Calu3 (cell line): ENCODE measurements around the gene PPP1R9B. TPM values are rescaled to one million over a fixed set of nuclear protein-coding genes. Genes with fewer than 3 reads are reported as not detected.
A peak's percentile ranks its signal among the peaks of the same experiment; 100 is the strongest.

Experiments
- BruUV-seq: library from RNA; stranded (reverse); fragments of 400-500 nt; replicated peaks from 2 replicates; lab custom pipeline; 2021; lab: Mats Ljungman, UMichigan
- CTCF ChIA-PET: fragments of 300-600 bp; sonication (Branson Sonifier 250); formaldehyde crosslinking; loops from one replicate; lab custom pipeline; 2022; ENCODE audit warnings: antibody characterized with exemption; lab: Charles Lee
- DNase-seq: peaks from one replicate; pipeline ENCODE4 v3.0.0; 2022
- H3K27ac Mint-ChIP-seq: one replicate; pipeline ENCODE4 v1.8.0; 2022; ENCODE audit warnings: mixed read lengths; ENCODE audit not compliant: unreplicated experiment
- H3K27me3 Mint-ChIP-seq: one replicate; pipeline ENCODE4 v1.8.0; 2022; ENCODE audit warnings: mixed read lengths; ENCODE audit not compliant: unreplicated experiment
- H3K36me3 Mint-ChIP-seq: one replicate; pipeline ENCODE4 v1.8.0; 2022; ENCODE audit warnings: mild to moderate bottlenecking, moderate library complexity, mixed read lengths; ENCODE audit not compliant: insufficient read depth, unreplicated experiment
- H3K4me1 Mint-ChIP-seq: one replicate; pipeline ENCODE4 v1.8.0; 2022; ENCODE audit warnings: mild to moderate bottlenecking, low read depth, mixed read lengths; ENCODE audit not compliant: unreplicated experiment
- H3K4me3 Mint-ChIP-seq: one replicate; pipeline ENCODE4 v1.8.0; 2022; ENCODE audit warnings: mild to moderate bottlenecking, low read depth, moderate library complexity, mixed read lengths; ENCODE audit not compliant: unreplicated experiment
- H3K9me3 Mint-ChIP-seq: one replicate; pipeline ENCODE4 v1.8.0; 2022; ENCODE audit warnings: low read depth, mixed read lengths; ENCODE audit not compliant: unreplicated experiment
- intact Hi-C: fragments of 100-400 bp; cut with micrococcal nuclease; formaldehyde crosslinking; loops from one replicate; pipeline ENCODE4 v1.10.0; 2022; ENCODE audit not compliant: unreplicated experiment
- total RNA-seq: library from RNA; stranded (reverse); gene quantifications from 2 replicates; pipeline ENCODE4 v1.2.3, GENCODE V29; 2022
- TF ChIP-seq, protein P1 (sequence below): fragments of 200-600 bp; IDR thresholded peaks from one replicate; pipeline ENCODE4 v1.8.0; 2022; ENCODE audit warnings: antibody characterized with exemption; ENCODE audit not compliant: unreplicated experiment

The PPP1R9B gene
- total RNA-seq, 1 experiment from 2014 or later = 74.3 TPM

DNA sequence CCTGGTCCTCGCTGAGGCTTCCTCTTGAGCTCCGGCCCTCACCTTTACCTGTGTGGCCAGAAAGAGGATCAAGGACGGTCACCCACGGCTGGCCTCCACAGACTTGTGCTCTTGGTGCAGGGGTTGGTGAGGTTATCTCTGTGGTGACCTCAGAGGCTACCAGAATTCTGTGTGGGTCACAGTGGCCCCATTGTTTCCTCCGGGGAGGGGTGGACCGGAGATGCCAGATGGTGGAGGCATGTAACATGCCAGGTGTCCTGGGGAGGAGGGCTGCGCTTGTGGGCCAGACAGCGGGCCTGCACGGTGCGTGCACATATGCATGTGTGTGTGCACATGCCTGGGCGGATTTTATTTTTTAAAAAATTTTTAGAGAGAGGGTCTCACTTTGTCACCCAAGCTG, 21.7 kb upstream of the PPP1R9B start:
- TF ChIP-seq, protein P1, sequence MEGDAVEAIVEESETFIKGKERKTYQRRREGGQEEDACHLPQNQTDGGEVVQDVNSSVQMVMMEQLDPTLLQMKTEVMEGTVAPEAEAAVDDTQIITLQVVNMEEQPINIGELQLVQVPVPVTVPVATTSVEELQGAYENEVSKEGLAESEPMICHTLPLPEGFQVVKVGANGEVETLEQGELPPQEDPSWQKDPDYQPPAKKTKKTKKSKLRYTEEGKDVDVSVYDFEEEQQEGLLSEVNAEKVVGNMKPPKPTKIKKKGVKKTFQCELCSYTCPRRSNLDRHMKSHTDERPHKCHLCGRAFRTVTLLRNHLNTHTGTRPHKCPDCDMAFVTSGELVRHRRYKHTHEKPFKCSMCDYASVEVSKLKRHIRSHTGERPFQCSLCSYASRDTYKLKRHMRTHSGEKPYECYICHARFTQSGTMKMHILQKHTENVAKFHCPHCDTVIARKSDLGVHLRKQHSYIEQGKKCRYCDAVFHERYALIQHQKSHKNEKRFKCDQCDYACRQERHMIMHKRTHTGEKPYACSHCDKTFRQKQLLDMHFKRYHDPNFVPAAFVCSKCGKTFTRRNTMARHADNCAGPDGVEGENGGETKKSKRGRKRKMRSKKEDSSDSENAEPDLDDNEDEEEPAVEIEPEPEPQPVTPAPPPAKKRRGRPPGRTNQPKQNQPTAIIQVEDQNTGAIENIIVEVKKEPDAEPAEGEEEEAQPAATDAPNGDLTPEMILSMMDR = no peak

DNA sequence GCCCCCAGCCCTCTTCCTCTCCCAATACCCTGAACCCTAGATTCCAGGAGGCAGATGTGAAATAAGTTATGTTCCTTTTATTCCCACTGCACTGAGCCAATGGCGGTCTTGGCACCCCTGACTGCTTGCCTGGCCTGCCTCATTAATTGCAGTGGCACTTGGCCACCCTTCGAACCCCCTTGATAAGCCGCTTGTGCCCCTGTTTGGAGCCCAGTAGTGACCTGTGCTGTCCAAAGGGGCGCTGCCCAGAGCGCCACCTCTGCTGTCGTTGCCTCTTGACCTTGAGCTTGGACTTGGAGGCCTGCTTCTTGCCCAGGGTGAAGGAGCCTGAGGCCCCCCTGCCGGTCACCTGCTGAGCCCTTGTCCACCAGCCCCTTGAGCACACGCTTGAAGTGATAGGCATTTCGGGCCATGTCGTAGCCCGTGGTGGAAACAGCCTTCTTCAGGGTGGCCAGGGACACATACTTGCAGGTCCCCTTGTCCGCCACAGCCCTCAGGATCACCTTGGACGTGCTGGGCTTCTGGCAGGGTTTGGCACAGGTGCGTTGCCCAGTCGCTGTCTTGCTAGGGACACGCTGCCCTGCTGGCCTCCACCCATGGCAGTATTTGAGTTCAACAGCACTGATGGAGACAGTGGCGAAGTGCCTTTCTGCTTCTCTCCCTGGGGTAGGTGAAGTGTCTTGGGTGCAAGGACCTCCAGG, 21.0 kb upstream of the PPP1R9B start:
- no peak for DNase-seq
- H3K4me3 Mint-ChIP-seq = no peak overlapping the region
- peaks cover 20% of the 10 kb centered on the region for H3K4me1 Mint-ChIP-seq
- no TSS peak for BruUV-seq
- peaks cover 28% of the 10 kb centered on the region for H3K27me3 Mint-ChIP-seq
- CTCF ChIA-PET = interaction anchor here (1.3 to 2.7 kb wide), 2 partner anchors 19 to 29 kb away, joined by 5 to 18 read pairs; no protein-coding TSS in a partner anchor
- no peaks in the 10 kb centered on the region for H3K36me3 Mint-ChIP-seq
- TF ChIP-seq, protein P1 = no peak
- intact Hi-C loops = no loop called here
- no peaks in the 10 kb centered on the region for H3K9me3 Mint-ChIP-seq
- no peak overlapping the region for H3K27ac Mint-ChIP-seq

More for the DNA sequence above, 21.7 kb upstream of the PPP1R9B start:
- H3K27me3 Mint-ChIP-seq = peaks cover 28% of the 10 kb centered on the region
- no peak for DNase-seq
- no peak overlapping the region for H3K27ac Mint-ChIP-seq
- H3K9me3 Mint-ChIP-seq = no peaks in the 10 kb centered on the region
- peaks cover 22% of the 10 kb centered on the region for H3K4me1 Mint-ChIP-seq
- intact Hi-C loops = no loop called here
- BruUV-seq = no TSS peak
- CTCF ChIA-PET = no interaction called here
- no peaks in the 10 kb centered on the region for H3K36me3 Mint-ChIP-seq
- no peak overlapping the region for H3K4me3 Mint-ChIP-seq

DNA sequence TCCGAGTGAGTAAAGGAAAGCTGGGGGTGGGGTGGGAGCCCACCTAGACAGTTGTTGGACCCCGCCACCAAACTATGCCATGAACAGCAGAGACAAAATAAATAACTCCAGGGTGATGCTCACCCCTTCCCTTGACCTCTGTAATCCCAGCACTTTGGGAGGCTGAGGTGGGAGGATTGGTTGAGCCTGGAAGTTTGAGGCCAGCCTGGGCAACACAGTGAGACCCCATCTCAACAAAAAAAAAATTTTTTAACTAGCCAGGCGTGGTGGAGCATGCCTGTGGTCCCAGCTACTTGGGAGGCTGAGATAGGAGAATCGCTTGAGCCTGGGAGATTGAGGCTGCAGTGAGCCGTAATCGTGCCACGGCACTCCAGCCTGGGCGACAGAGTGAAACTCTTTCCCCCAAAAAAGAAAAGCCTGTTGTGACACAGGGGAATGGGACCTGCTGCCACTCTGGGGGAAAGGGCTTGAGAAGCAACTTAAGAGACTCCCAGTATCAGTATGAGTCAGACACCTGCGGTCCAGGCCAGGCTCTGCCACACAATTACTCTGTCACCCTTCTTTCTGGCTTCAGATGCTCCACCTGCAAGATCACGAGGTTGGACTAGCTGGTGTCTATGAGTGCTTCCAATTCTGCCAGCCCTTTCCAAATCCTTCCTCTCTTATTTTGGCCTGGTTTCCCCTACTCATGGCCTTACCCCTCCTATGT, 20.3 kb upstream of the PPP1R9B start:
- no TSS peak for BruUV-seq
- peaks cover 35% of the 10 kb centered on the region for H3K27me3 Mint-ChIP-seq
- H3K4me3 Mint-ChIP-seq = no peak overlapping the region
- no peaks in the 10 kb centered on the region for H3K36me3 Mint-ChIP-seq
- intact Hi-C loops = no loop called here
- CTCF ChIA-PET = interaction anchor here (1.3 to 2.7 kb wide), 6 partner anchors 10 to 127 kb away, joined by 3 to 46 read pairs (median 6); no protein-coding TSS in a partner anchor
- H3K4me1 Mint-ChIP-seq = peaks cover 16% of the 10 kb centered on the region
- no peak overlapping the region for H3K27ac Mint-ChIP-seq
- peak; percentile 48 for DNase-seq
- TF ChIP-seq, protein P1 = no peak
- H3K9me3 Mint-ChIP-seq = no peaks in the 10 kb centered on the region

DNA sequence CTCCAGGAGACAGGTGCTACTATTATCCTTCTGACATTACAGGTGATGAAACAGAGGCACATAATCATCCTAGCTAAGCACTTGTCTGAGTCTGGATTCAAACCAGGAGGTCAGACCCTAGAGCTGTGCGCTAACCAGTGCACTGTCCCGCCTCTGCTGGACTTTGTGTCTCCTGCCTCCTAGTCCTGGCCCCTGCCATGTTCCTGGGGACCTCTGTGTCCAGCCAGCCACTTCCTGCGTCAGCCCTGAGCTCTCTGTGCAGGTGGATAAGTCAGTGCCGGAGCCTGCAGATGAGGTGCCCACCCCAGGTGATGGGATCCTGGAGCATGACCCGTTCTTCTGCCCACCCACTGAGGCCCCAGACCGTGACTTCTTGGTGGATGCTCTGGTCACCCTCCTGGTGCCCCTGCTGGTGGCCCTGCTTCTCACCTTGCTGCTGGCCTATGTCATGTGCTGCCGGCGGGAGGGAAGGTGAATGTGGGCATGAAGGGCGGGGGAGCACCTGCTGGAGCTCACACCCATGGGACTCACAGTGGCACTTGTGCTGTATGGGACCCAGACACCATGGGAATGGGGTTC, 19.5 kb upstream of the PPP1R9B start:
- intact Hi-C loops = loop anchor here (1.0 kb wide), 1 partner anchor 28 kb away; no protein-coding TSS in a partner anchor
- Mint-ChIP-seq H3K4me3 (no peak overlapping the region), H3K4me1 (peaks cover 12% of the 10 kb centered on the region), H3K27ac (no peak overlapping the region), H3K27me3 (peaks cover 43% of the 10 kb centered on the region), H3K36me3 (no peaks in the 10 kb centered on the region), H3K9me3 (no peaks in the 10 kb centered on the region)
- TF ChIP-seq, protein P1 = no peak
- no TSS peak for BruUV-seq
- CTCF ChIA-PET = interaction anchor here (0.6 to 2.7 kb wide), 19 partner anchors 8 to 1826 kb away, joined by 3 to 46 read pairs (median 4); partner anchors contain the start of genes PPP1R9B and TMEM92
- DNase-seq = no peak
